NCI-H2171 (cell line): ENCODE data around the gene GPC6.

ENCODE experiments used
- DNase-seq: peaks from one replicate; lab custom pipeline; 2025; lab: John Stamatoyannopoulos, UW

GPC6 gene

GRCh38 chr13:94243551-94243950, 1016.9 kb downstream of the GPC6 start:
- DNase-seq, result no peak

- DNase-seq, result no peak
Observed at GRCh38 chr13:94246495-94246894, 1019.9 kb downstream of the GPC6 start.

- no peak for DNase-seq
Observed at GRCh38 chr13:94247890-94248289, 1021.3 kb downstream of the GPC6 start.

- no peak for DNase-seq
Observed at GRCh38 chr13:94248454-94249228, 1022.0 kb downstream of the GPC6 start.

- no peak for DNase-seq
Observed at GRCh38 chr13:94249512-94249911, 1022.9 kb downstream of the GPC6 start.

GRCh38 chr13:94251831-94252608, 1025.4 kb downstream of the GPC6 start:
- DNase-seq, result no peak

GRCh38 chr13:94254737-94255136, 1028.1 kb downstream of the GPC6 start:
- no peak for DNase-seq

- DNase-seq, result no peak
Observed at GRCh38 chr13:94256721-94257120, 1030.1 kb downstream of the GPC6 start.

GRCh38 chr13:94259984-94260383, 1033.4 kb downstream of the GPC6 start:
- DNase-seq, result no peak

GRCh38 chr13:94261163-94261562, 1034.6 kb downstream of the GPC6 start:
- DNase-seq, result no peak

- no peak for DNase-seq
Observed at GRCh38 chr13:94263038-94263437, 1036.4 kb downstream of the GPC6 start.

- DNase-seq, result no peak
Observed at GRCh38 chr13:94267581-94268366, 1041.2 kb downstream of the GPC6 start.

GRCh38 chr13:94268661-94269060, 1042.1 kb downstream of the GPC6 start:
- DNase-seq, result no peak

GRCh38 chr13:94269557-94269956, 1043.0 kb downstream of the GPC6 start:
- no peak for DNase-seq

- DNase-seq, result no peak
Observed at GRCh38 chr13:94270556-94270955, 1043.9 kb downstream of the GPC6 start.

GRCh38 chr13:94272038-94272437, 1045.4 kb downstream of the GPC6 start:
- no peak for DNase-seq

GRCh38 chr13:94280349-94280748, 1053.7 kb downstream of the GPC6 start:
- DNase-seq, result no peak

- DNase-seq, result no peak
Observed at GRCh38 chr13:94280845-94281244, 1054.2 kb downstream of the GPC6 start.

- DNase-seq, result no peak
Observed at GRCh38 chr13:94286581-94286980, 1060.0 kb downstream of the GPC6 start.

GRCh38 chr13:94291631-94292322, 1065.2 kb downstream of the GPC6 start:
- DNase-seq, result no peak

GRCh38 chr13:94292323-94292640, 1065.7 kb downstream of the GPC6 start:
- no peak for DNase-seq

- DNase-seq, result no peak
Observed at GRCh38 chr13:94296471-94296870, 1069.9 kb downstream of the GPC6 start.
